Stimulated activated CD4-positive, alpha-beta T cell treated with anti-CD3 and anti-CD28 coated beads, Interleukin-1b, Interleukin-23, amount 100 ng/mL, for 24 hours (primary cell): ENCODE results near the gene WNT9B.
"Not testable (repeated sequence)": the region's sequence is repeated elsewhere in the genome, so short reads cannot be mapped to it uniquely, and the experiment has no call there.

Experiments
- DNase-seq, 4 experiments: peaks; one replicate each; pipeline ENCODE4 v3.0.0-alpha.2; 2020; ENCODE audit warnings: low read depth in 4 of 4, low spot score in 1 of 4

Gene WNT9B

GRCh38 chr17:46821482-46822387 is 29.6 kb upstream of the WNT9B start:
- DNase-seq: no peak

- DNase-seq: peak in 1 of 4 experiments; percentile 28
Measured at GRCh38 chr17:46822388-46822921, 28.9 kb upstream of the WNT9B start.

- DNase-seq: no peak
Measured at GRCh38 chr17:46823657-46824056, 27.7 kb upstream of the WNT9B start.

DNA sequence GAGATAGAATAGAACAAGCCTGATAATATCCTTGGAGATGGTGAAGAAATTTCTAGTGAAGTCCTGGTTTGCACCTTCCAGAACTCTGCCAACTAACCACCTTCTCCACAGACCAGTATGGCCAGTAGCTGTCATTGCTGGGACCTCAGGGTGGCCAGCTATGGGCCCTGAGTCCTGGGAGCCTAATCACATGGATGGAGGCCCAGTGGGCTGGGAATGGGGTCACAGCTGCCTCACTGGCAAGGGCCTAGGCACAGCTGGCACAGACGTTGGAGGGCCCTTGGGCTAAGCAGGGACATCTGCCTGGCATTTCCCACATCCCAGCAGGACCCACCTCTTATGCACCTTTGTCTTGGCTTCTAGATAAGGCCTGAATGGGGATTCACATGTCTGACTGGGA is 25.3 kb upstream of the WNT9B start:
- no peak for DNase-seq

DNA sequence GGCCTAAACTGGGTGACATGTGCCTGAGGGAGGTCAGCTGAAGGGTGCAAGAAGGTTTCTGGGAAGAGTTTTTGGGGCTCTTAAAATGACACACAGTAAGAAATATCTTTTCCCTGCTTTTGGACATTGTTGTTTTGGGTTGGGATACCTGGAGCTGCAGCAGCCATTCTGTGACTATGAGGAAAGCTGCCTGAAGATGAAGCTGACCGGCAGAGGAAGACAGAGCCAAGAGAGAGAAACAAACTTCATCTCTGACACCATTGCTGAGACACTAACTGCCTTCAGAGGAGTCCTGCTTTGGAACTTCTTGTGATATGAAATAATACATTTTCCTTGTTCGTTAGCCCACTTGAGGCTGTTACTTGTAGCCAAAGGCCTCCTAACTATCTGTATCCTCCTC is 24.1 kb upstream of the WNT9B start:
- DNase-seq: no peak

DNA sequence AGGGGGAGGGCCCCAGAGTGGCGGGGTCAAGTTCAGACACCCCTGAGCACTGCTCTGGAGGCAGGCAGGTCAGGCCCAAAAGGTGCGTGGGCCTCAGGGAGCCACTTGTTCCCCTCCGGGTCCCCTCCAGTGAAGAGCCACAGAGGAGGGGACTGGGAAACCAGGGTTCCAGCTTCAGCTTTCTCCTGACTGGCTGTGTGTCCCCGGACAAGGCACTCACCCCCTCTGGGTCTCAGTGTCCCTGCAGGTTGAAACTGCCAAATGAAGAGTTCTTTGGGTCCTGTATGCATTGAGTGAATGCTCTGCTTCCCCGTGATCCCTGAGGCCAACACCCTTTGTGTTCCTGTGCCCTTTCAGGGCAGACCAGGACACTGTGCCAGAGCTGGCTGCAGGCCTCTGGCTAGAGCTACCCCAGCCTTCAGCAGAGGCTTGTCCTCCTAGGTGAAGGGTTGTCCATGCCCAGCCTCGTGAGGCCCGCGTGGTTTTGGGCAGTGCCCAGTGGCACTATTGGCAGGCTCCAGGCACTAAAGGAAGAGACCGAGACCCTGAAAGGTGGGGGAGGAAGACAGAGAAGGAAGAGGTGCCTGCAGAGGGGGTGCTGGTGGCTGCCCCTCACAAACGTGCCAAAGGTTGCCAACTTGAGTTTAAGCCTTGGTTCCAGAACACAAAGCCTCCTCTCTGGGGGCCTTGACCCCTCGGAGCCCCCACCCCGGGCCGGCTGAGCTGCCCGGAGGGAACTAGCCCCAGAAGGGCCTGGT is 19.6 kb upstream of the WNT9B start:
- DNase-seq: no peak

GRCh38 chr17:46832331-46832821 is 19.0 kb upstream of the WNT9B start:
- no peak for DNase-seq

GRCh38 chr17:46832945-46833839 is 18.2 kb upstream of the WNT9B start:
- no peak for DNase-seq

GRCh38 chr17:46833840-46834208 is 17.6 kb upstream of the WNT9B start:
- no peak for DNase-seq

GRCh38 chr17:46834846-46835245 is 16.5 kb upstream of the WNT9B start:
- DNase-seq: no peak

GRCh38 chr17:46836500-46836899 is 14.9 kb upstream of the WNT9B start:
- no peak for DNase-seq

- DNase-seq: no peak
Measured at GRCh38 chr17:46837521-46837920, 13.9 kb upstream of the WNT9B start.

- no peak for DNase-seq
Measured at GRCh38 chr17:46839211-46839610, 12.2 kb upstream of the WNT9B start.

- not testable (repeated sequence) for DNase-seq
Measured at GRCh38 chr17:46840596-46840995, 10.8 kb upstream of the WNT9B start.

DNA sequence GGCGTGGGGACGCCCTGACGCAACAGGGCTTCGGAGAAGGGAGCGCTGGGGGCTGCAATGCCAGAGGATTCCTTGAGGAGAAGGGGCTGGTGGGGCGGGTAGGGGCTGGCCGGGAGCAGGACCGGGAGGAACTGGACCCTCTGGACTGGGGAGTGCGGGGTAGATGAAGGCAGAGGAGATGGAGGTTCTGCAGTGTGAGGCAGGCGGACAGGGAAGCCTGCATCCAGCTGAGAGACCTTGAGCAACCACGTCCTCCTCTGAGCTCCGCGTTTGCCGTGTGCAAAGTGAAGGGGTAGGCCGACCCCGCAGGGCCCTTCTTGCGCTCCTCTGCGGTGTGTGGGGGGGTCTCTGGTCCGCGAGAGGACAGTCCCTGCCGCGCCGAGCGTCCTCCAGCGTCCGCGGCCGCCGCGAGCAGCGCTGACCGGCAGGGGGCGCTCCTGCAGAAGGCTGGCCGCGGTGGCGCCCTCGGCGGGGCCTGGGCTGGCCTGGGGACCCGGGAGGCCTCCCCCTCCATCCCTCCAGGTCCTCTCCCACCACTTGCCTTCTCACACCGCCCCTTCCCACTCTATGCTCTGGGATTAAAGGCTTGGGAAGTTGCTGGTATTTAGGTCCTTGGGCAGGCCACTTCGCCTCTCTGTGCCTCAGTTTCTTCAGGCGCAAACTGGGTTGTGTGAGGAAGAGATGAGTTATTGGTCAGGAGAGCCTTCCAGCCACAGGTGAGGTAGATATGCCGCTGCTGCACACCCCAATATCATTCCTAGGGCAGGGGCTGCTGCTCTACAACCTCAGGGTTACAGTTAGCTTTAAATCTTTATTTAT is 9.6 kb upstream of the WNT9B start:
- no peak for DNase-seq

GRCh38 chr17:46842835-46843234 is 8.5 kb upstream of the WNT9B start:
- DNase-seq: no peak

- DNase-seq: no peak
Measured at GRCh38 chr17:46847204-46848191, 3.9 kb upstream of the WNT9B start.

DNA sequence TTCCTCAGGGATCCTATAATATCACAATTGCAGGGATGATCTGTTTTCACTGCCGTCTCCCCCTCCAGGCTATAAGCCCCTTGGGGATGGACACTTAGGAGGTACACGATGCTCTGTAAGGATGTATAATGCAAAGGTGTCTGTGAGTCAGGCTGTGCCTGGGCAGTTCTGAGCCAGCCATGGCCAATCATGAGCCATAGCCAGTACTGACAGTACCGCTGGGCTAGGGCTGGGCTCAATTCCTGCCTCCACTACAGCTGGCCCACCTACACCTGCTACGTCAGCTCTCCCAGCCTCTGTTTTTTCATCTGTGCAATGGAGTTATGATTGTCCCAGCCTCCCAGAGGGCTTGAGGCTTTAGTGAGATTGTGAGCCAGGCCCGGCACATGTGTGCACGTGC is 2.8 kb upstream of the WNT9B start:
- no peak for DNase-seq

DNA sequence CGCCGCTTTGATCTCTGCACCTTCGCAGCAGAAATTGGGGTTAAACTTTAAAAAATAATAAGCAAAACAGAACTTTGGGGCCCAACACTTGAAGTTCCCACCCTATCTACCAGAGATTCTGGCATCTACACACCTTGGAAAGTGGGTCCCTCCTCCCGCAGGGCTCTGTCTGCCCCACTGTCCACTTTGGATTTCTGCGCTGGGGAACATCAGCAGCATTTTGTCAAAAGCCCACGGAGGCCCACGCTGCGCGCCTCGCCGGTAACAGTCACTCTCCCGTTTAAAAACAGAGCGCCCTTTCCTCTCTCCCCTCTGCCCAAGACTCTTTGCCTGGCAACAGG is 725 bp upstream of the WNT9B start:
- DNase-seq: no peak
